ENCODE data around the gene SPNS2. TPM values are rescaled to one million over a fixed set of nuclear protein-coding genes. Genes with fewer than 3 reads are reported as not detected.

The SPNS2 gene
- polyA plus RNA-seq, 1 of the 3 experiments (the other 2 are of a cell fraction), result 0.08 TPM

DNA sequence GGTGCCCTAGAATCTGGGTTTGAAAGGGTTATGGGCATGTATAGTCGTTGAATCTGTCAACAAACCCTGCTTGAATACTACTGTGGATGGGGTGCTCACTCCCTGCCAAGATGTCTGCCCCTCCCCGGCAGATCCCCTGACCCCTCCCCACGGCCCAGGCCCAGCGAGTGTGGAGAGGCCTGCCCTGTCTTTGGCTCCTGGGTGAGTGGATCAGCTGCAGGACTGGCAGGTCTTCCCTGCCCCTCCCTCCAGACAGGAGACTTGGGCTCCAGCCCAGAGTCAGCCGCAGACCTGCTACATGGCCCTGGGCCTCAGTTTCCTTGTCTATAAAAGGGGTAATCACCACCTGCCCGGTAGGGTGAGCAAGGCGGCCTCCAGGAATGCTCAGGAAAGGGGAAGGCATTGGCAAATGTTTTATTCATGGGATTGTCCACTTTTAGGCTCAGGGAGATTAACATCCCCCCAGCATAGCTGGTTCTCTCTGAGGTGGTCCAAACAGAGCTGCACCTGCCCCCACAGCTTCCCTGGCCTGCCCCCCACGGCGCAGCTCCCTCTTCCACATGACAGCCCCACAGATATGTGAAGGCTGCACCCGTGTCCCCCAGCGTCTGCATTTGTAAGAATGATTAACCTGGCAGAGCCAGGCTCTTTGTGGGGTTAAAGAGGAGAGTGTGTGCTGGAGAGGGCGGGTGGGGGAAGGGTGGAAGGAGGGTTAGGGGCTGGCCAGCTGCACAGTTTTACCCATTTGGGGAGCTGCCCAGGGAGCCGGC, 18.5 kb upstream of the SPNS2 start (continued):
- TF ChIP-seq, protein P1, sequence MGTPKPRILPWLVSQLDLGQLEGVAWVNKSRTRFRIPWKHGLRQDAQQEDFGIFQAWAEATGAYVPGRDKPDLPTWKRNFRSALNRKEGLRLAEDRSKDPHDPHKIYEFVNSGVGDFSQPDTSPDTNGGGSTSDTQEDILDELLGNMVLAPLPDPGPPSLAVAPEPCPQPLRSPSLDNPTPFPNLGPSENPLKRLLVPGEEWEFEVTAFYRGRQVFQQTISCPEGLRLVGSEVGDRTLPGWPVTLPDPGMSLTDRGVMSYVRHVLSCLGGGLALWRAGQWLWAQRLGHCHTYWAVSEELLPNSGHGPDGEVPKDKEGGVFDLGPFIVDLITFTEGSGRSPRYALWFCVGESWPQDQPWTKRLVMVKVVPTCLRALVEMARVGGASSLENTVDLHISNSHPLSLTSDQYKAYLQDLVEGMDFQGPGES (IDR thresholded peaks at IDR 0.05; ENCODE audit: low read depth, low read length), result no peak
- TF ChIP-seq MEF2A (IDR thresholded peaks at IDR 0.05; ENCODE audit: borderline replicate concordance, low read depth) (no peak), EZH2phosphoT487 (IDR thresholded peaks at IDR 0.05; ENCODE audit: borderline replicate concordance, low read depth) (no peak), POLR2AphosphoS5 (IDR thresholded peaks at IDR 0.05; ENCODE audit: low read depth, low read length) (no peak), RAD21 (IDR thresholded peaks at IDR 0.05; ENCODE audit: low read length) (no peak)
- TF ChIP-seq, protein P2, sequence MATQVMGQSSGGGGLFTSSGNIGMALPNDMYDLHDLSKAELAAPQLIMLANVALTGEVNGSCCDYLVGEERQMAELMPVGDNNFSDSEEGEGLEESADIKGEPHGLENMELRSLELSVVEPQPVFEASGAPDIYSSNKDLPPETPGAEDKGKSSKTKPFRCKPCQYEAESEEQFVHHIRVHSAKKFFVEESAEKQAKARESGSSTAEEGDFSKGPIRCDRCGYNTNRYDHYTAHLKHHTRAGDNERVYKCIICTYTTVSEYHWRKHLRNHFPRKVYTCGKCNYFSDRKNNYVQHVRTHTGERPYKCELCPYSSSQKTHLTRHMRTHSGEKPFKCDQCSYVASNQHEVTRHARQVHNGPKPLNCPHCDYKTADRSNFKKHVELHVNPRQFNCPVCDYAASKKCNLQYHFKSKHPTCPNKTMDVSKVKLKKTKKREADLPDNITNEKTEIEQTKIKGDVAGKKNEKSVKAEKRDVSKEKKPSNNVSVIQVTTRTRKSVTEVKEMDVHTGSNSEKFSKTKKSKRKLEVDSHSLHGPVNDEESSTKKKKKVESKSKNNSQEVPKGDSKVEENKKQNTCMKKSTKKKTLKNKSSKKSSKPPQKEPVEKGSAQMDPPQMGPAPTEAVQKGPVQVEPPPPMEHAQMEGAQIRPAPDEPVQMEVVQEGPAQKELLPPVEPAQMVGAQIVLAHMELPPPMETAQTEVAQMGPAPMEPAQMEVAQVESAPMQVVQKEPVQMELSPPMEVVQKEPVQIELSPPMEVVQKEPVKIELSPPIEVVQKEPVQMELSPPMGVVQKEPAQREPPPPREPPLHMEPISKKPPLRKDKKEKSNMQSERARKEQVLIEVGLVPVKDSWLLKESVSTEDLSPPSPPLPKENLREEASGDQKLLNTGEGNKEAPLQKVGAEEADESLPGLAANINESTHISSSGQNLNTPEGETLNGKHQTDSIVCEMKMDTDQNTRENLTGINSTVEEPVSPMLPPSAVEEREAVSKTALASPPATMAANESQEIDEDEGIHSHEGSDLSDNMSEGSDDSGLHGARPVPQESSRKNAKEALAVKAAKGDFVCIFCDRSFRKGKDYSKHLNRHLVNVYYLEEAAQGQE (IDR thresholded peaks at IDR 0.05; ENCODE audit: low read depth, low read length), result no peak

DNA sequence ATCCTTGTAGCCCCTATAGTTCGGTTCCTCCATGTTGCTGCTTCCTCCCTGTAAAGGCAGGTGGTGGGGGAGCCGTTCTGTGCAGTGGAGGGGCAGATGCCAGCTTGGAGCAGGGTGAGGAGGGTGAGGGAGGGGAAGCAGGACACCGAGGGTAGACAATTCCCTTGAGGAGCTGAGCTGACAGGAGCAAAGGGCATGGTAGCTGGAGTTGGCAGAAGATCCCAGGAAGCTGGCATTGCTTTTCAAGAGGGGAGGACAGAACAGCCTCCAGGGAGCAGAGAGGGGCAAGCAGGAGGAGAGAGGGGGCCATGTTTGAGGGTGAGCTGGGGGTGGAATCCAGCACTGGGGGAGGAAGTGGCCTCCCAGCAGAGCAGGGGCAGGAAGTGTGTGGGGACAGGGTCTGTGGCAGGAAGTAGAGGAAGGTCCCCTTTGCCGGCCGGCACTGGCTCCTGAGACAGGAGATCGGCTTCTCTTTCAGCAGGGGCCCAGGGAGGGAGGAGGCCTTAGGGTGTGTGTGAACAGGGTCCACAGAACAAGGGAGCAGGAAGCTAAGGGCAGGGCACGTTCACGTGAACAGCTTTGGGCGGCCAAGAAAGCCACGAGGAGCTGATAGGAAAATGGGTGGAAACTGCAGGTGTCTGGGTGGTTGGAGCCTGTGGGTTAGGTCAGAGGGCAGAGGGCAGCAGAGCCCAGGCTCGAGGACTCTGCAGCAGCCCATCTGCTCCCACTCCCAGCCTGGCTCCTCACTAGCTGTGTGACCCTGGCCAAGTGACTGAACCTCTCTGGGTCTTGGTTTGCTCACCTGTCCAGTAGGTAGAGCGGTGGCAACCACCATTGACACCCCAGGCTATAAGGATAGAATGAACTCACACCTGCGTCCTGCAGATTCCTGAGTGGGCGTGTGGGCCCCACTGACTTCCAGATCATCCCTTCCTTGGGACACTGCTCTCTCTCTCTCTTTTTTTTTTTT, 17.5 kb upstream of the SPNS2 start:
- DNase-seq, result no peak
- H3K79me2 ChIP-seq (ENCODE audit: insufficient read depth), result no peaks in the 10 kb centered on the region
- TF ChIP-seq NRF1 (IDR thresholded peaks at IDR 0.05; ENCODE audit: low read depth, low read length) (no peak), MEF2A (IDR thresholded peaks at IDR 0.05; ENCODE audit: borderline replicate concordance, low read depth) (no peak), RCOR1 (IDR thresholded peaks at IDR 0.05; ENCODE audit: low read length) (no peak)
- TF ChIP-seq, protein P3, sequence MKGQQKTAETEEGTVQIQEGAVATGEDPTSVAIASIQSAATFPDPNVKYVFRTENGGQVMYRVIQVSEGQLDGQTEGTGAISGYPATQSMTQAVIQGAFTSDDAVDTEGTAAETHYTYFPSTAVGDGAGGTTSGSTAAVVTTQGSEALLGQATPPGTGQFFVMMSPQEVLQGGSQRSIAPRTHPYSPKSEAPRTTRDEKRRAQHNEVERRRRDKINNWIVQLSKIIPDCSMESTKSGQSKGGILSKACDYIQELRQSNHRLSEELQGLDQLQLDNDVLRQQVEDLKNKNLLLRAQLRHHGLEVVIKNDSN (IDR thresholded peaks at IDR 0.05; ENCODE audit: borderline replicate concordance, low read depth), result no peak
- H3F3A ChIP-seq (replicated peaks; ENCODE audit: insufficient read depth), result no peaks in the 10 kb centered on the region
- H2AFZ ChIP-seq (ENCODE audit: low read depth), result no peak overlapping the region
- H3K4me1 ChIP-seq (ENCODE audit: control insufficient read depth in 1 of 2, insufficient read depth in 2 of 2, low read depth in 1 of 2, low read length in 1 of 2), result peaks cover 0 to 4% of the 10 kb centered on the region in 2 experiments; a peak in 1 of 4 replicates
- ChIA-PET CTCF (interaction anchor here (0.7 to 1.2 kb wide), 4 partner anchors 60 to 144 kb away, joined by 3 to 4 read pairs (median 4); no protein-coding TSS in a partner anchor), POLR2A (no interaction called here)
- no peak overlapping the region for H3K9ac ChIP-seq
- H3K27ac ChIP-seq (ENCODE audit: low read depth in 2 of 2, low read length in 1 of 2), result no peak overlapping the region
- no peaks in the 10 kb centered on the region for H3K36me3 ChIP-seq (replicated peaks in 1 of 2; ENCODE audit: control insufficient read depth in 1 of 2, insufficient read depth in 2 of 2, low read length in 1 of 2)
- 53% methylated on average over 13 of the region's 14 CpGs for WGBS (ENCODE audit: low lambda C conversion rate)
- no peaks in the 10 kb centered on the region; the same call in 1 of the 2 replicates for H3K27me3 ChIP-seq (ENCODE audit: insufficient read depth)
- H3K4me2 ChIP-seq, result no peak overlapping the region
- no peaks in the 10 kb centered on the region for H4K20me1 ChIP-seq (ENCODE audit: insufficient read depth)
- H3K9me2 ChIP-seq, result no peaks in the 10 kb centered on the region
- H3K9me3 ChIP-seq, result no peaks in the 10 kb centered on the region
- no peak overlapping the region for H3K4me3 ChIP-seq (ENCODE audit: low read depth in 2 of 2, low read length in 1 of 2)

Measured in SK-N-SH (cell line).